ENCODE measurements around the gene PDZD2.
"Not testable (repeated sequence)": the region's sequence is repeated elsewhere in the genome, so short reads cannot be mapped to it uniquely, and the experiment has no call there.

Gene PDZD2

DNA sequence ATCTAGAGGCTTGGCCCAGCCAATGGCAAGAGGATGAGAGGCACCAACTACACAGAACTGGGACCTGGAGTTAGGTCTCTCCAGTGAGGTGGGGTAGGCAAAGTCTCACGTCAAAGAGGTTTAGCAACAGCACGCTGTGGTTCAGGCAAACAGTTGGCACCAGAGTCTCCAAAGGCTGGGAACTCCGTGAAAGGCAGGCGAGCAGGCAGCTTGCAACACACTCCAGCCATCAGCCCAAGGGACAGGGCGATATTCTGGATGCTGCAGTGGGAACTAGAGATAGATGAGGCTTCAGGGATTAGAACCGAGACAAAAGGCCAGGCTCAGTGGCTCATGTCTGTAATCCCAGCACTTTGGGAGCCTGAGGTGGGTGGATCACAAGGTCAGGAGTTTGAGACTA is 129.1 kb downstream of the PDZD2 start:
- Histone ChIP-seq H3K27me3 (ENCODE audit: insufficient read depth, low read length) (peaks cover 73% of the 10 kb centered on the region), H3K79me2 (ENCODE audit: control insufficient read depth, insufficient read depth, low read length, unreplicated experiment) (no peaks in the 10 kb centered on the region)

DNA sequence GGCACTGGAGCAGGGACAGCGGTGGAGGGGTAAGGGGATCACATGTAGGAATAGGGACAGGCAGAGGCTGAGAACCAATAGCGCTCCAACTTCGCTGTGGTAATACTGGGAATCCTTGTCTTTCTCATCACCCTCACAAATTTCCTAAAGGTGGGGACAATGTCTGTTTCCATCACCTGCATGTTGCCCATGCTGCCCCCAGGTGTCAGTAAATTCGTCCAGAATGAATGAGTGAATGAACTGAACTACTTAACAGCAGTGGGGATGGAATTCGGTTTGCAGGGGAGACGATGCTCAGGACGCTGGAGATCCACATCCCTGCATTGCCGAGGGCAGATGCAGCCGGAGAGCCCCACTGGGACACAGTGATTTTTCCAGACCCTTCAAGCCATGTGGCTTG is 129.9 kb downstream of the PDZD2 start:
- Histone ChIP-seq H3K27ac (ENCODE audit: low read depth, low read length) (no peak overlapping the region), H3K4me1 (ENCODE audit: control insufficient read depth, insufficient read depth, low read length, unreplicated experiment) (no peaks in the 10 kb centered on the region), H3K4me3 (ENCODE audit: low read depth, low read length) (no peak overlapping the region), H3K36me3 (ENCODE audit: insufficient read depth, low read length) (no peaks in the 10 kb centered on the region), H3K79me2 (ENCODE audit: control insufficient read depth, insufficient read depth, low read length, unreplicated experiment) (no peaks in the 10 kb centered on the region), H3K27me3 (ENCODE audit: insufficient read depth, low read length) (peaks cover 72% of the 10 kb centered on the region), H2AFZ (ENCODE audit: low read length, unreplicated experiment) (no peak overlapping the region)

More for the DNA sequence above, 129.1 kb downstream of the PDZD2 start:
- Histone ChIP-seq H3K4me3 (ENCODE audit: low read depth, low read length) (no peak overlapping the region), H3K4me1 (ENCODE audit: control insufficient read depth, insufficient read depth, low read length, unreplicated experiment) (no peaks in the 10 kb centered on the region), H3K36me3 (ENCODE audit: insufficient read depth, low read length) (no peaks in the 10 kb centered on the region), H2AFZ (ENCODE audit: low read length, unreplicated experiment) (no peak overlapping the region), H3K27ac (ENCODE audit: low read depth, low read length) (no peak overlapping the region)

DNA sequence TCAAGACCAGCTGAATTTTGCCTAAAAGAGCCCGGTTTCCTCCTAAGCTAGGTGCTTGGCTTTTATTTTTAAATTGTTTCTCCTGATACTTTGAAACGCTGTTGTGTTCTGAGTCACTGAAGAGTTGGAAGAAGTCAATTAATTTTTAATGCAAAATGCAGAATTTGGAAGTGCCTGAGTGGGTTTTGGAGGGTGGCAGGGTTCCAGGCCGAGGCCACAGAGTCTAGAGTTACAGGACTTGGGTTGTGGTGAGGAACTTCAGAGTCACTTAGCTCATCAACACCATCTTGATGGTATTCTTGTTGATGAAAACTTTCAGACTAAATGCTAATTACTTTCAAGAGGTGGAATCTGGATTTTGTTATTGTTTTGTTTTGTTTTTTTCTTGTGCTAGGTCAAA is 130.6 kb downstream of the PDZD2 start:
- Histone ChIP-seq H2AFZ (ENCODE audit: low read length, unreplicated experiment) (no peak overlapping the region), H3K27ac (ENCODE audit: low read depth, low read length) (no peak overlapping the region)

DNA sequence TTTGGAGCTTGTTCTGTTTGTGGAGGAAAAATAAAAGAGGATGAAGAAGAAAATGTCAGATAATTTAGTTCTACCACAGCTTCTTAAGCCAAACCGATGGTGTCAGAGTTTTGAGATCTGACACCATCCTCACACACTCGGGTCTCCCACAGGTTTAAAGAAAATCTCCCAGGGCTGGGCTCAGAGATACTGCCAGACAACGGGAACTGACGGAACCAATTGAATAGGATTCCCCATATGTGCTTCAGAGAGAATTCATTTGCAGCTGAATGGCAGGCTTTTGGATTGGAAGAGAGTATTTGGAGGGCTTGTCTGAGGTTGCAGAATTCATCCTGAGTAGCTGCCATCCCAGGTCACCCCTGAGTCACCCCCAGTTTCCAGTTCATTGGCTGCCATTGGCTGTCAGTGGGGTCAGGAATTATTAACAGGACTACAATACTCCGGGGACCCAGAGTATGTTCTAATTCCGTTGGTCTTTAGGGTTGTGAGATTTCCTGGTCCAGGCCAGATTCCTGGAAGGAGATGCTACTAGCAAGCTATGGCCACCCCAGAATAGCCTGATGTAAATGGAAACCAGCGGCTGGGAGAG is 131.3 kb downstream of the PDZD2 start:
- Histone ChIP-seq H3K36me3 (ENCODE audit: insufficient read depth, low read length) (no peaks in the 10 kb centered on the region), H3K27me3 (ENCODE audit: insufficient read depth, low read length) (peaks cover 73% of the 10 kb centered on the region), H3K79me2 (ENCODE audit: control insufficient read depth, insufficient read depth, low read length, unreplicated experiment) (no peaks in the 10 kb centered on the region), H3K4me1 (ENCODE audit: control insufficient read depth, insufficient read depth, low read length, unreplicated experiment) (no peaks in the 10 kb centered on the region), H3K4me3 (ENCODE audit: low read depth, low read length) (no peak overlapping the region), H3K27ac (ENCODE audit: low read depth, low read length) (no peak overlapping the region), H2AFZ (ENCODE audit: low read length, unreplicated experiment) (no peak overlapping the region)

More for the DNA sequence above, 130.6 kb downstream of the PDZD2 start:
- Histone ChIP-seq H3K79me2 (ENCODE audit: control insufficient read depth, insufficient read depth, low read length, unreplicated experiment) (no peaks in the 10 kb centered on the region), H3K27me3 (ENCODE audit: insufficient read depth, low read length) (peaks cover 73% of the 10 kb centered on the region), H3K4me3 (ENCODE audit: low read depth, low read length) (no peak overlapping the region), H3K36me3 (ENCODE audit: insufficient read depth, low read length) (no peaks in the 10 kb centered on the region), H3K4me1 (ENCODE audit: control insufficient read depth, insufficient read depth, low read length, unreplicated experiment) (no peaks in the 10 kb centered on the region)

DNA sequence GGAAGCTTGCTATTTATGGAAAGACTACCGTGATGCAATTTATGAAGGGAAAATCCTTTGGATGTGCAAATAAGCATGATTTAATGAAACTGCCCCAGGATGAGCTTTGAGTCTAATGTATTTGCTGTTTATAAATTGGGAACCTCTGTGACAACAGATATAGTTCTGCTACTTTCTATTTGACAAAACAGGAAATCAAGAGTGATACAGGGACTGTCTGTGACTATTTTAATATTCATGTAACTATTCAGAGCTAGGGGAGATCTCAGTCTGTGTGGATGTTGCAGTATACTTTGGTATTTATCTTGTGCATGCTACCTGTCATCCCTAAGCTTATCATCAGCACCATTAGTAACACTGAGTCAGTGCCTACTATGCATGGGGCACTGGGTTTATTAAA is 132.1 kb downstream of the PDZD2 start:
- no peaks in the 10 kb centered on the region for H3K36me3 ChIP-seq (ENCODE audit: insufficient read depth, low read length)
- H3K27ac ChIP-seq (ENCODE audit: low read depth, low read length): no peak overlapping the region
- H3K27me3 ChIP-seq (ENCODE audit: insufficient read depth, low read length): peaks cover 72% of the 10 kb centered on the region
- no peaks in the 10 kb centered on the region for H3K79me2 ChIP-seq (ENCODE audit: control insufficient read depth, insufficient read depth, low read length, unreplicated experiment)
- no peaks in the 10 kb centered on the region for H3K4me1 ChIP-seq (ENCODE audit: control insufficient read depth, insufficient read depth, low read length, unreplicated experiment)
- no peak overlapping the region for H3K4me3 ChIP-seq (ENCODE audit: low read depth, low read length)
- no peak overlapping the region for H2AFZ ChIP-seq (ENCODE audit: low read length, unreplicated experiment)

DNA sequence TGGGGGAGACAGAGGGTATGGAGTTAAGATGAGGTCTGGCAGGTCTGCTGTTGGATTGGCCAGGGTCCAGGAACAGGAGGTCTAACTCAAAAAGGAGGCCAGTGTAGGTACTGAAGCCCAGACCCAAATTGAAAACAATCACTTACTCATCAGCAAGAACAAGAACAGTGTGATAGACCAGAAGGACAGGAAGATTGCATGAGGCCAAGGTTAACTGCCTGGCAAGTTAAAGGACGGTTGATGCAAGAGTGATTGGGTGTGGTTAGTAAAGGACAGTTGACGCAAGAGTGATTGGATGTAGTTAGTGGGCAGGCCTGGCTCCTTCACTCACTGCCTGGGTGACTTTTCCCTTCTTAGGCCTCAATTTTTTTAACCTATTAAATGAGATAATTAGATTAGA is 132.6 kb downstream of the PDZD2 start:
- H3K27me3 ChIP-seq (ENCODE audit: insufficient read depth, low read length): peaks cover 72% of the 10 kb centered on the region
- H3K79me2 ChIP-seq (ENCODE audit: control insufficient read depth, insufficient read depth, low read length, unreplicated experiment): no peaks in the 10 kb centered on the region
- no peaks in the 10 kb centered on the region for H3K36me3 ChIP-seq (ENCODE audit: insufficient read depth, low read length)
- H3K27ac ChIP-seq (ENCODE audit: low read depth, low read length): no peak overlapping the region
- H3K4me1 ChIP-seq (ENCODE audit: control insufficient read depth, insufficient read depth, low read length, unreplicated experiment): no peaks in the 10 kb centered on the region
- H2AFZ ChIP-seq (ENCODE audit: low read length, unreplicated experiment): no peak overlapping the region
- H3K4me3 ChIP-seq (ENCODE audit: low read depth, low read length): no peak overlapping the region

DNA sequence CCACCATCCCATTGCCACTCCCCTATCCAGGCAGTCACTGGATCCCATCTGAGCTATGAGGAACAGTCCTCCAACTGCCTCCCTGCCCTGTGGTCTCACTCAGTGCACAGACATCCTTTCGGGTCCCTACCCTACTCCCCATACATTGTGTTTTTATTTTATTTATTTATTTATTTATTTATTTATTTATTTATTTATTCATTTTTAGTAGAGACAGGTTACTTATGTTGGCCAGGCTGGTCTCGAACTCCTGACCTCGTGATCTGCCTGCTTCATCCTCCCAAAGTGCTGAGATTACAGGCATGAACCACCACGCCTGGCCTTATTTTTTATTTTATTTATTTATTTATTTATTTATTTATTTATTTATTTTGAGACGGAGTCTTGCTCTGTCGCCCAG is 137.4 kb downstream of the PDZD2 start:
- not testable (repeated sequence) for H3K4me1 ChIP-seq (ENCODE audit: control insufficient read depth, insufficient read depth, low read length, unreplicated experiment); H3K27ac ChIP-seq (ENCODE audit: low read depth, low read length); H3K4me3 ChIP-seq (ENCODE audit: low read depth, low read length); H3K79me2 ChIP-seq (ENCODE audit: control insufficient read depth, insufficient read depth, low read length, unreplicated experiment); H2AFZ ChIP-seq (ENCODE audit: low read length, unreplicated experiment); H3K36me3 ChIP-seq (ENCODE audit: insufficient read depth, low read length)
- H3K27me3 ChIP-seq (ENCODE audit: insufficient read depth, low read length): peaks cover 39% of the 10 kb centered on the region

DNA sequence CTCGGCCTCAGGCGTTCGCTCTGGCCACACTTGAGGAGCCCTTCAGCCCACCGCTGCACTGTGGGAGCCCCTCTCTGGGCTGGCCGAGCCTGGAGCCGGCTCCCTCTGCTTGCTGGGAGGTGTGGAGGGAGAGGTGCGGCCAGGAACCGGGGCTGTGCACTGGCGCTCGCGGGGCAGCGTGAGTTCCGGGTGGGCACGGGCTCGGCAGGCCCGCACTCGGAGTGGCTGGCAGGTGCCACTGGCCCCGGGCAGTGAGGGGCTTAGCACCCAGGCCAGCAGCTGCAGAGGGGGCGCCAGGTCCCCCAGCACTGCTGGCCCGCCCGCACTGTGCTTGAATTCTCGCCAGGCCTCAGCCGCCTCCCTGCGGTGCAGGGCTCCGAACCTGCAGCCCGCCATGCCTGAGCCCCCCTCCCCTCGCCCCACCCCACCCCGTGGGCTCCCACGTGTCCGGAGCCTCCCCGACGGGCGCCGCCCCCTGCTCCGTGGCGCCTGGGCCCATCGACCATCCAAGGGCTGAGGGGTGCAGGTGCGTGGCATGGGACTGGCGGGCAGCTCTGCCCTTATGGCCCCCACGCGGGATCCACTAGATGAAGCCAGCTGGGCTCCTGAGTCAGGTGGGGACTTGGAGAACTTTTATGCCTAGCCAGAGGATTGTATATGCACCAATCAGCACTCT is 138.2 kb downstream of the PDZD2 start:
- no peak overlapping the region for H3K27ac ChIP-seq (ENCODE audit: low read depth, low read length)
- no peaks in the 10 kb centered on the region for H3K4me1 ChIP-seq (ENCODE audit: control insufficient read depth, insufficient read depth, low read length, unreplicated experiment)
- peaks cover 35% of the 10 kb centered on the region for H3K27me3 ChIP-seq (ENCODE audit: insufficient read depth, low read length)
- H3K79me2 ChIP-seq (ENCODE audit: control insufficient read depth, insufficient read depth, low read length, unreplicated experiment): no peaks in the 10 kb centered on the region
- no peaks in the 10 kb centered on the region for H3K36me3 ChIP-seq (ENCODE audit: insufficient read depth, low read length)
- no peak overlapping the region for H2AFZ ChIP-seq (ENCODE audit: low read length, unreplicated experiment)
- no peak overlapping the region for H3K4me3 ChIP-seq (ENCODE audit: low read depth, low read length)

DNA sequence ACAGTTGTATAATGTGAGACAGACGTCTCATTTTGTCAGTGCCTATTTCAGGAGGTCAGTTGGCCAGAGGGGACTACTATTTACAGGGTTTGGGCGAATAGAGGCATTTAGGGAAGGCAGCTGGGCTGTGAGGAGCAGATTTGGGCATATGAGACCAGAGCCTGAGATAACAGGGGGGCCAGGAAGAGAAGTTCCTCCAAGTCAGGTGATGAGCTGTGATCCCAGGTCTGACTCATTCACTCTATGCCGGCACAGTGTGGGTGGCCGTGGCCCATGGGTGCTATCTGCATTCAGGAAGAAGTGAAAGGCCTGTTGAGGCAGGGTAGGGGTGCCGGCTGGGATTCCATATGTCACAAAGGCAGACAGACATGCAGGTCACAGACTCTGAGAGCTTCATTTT is 142.8 kb downstream of the PDZD2 start:
- Histone ChIP-seq H3K4me3 (ENCODE audit: low read depth, low read length) (no peak overlapping the region), H3K27me3 (ENCODE audit: insufficient read depth, low read length) (peaks cover 11% of the 10 kb centered on the region; the same call in 1 of the 2 replicates), H3K79me2 (ENCODE audit: control insufficient read depth, insufficient read depth, low read length, unreplicated experiment) (no peaks in the 10 kb centered on the region), H3K36me3 (ENCODE audit: insufficient read depth, low read length) (no peaks in the 10 kb centered on the region), H3K4me1 (ENCODE audit: control insufficient read depth, insufficient read depth, low read length, unreplicated experiment) (no peaks in the 10 kb centered on the region), H2AFZ (ENCODE audit: low read length, unreplicated experiment) (no peak overlapping the region), H3K27ac (ENCODE audit: low read depth, low read length) (no peak overlapping the region)

DNA sequence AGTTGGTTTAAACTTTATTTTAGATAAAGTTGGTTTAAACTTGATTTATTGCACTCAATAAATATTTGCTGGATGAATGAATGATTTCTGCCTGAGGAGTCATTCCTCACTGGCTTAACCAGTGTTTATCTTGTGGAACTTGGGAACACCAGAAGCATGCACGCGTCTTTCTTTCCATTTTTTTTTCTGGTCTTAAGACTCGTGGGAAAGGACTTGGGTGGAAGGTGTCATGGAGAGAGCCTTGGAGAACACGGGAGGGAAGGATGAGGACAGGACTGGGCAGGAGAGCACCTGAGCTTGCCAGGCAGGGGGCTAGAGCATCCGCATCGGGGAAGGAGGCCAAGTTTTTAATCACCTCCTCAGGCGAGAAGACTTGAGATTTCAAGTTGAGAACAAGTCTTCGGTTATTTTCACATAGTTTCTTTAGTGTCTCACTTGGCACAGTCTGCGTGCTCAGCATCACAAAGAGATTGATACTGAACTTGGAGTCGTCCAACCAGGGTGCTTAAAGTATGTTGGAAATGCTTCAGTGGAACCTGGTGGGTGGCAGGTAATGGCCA is 144.2 kb downstream of the PDZD2 start:
- no peaks in the 10 kb centered on the region for H3K36me3 ChIP-seq (ENCODE audit: insufficient read depth, low read length)
- H2AFZ ChIP-seq (ENCODE audit: low read length, unreplicated experiment): no peak overlapping the region
- H3K4me1 ChIP-seq (ENCODE audit: control insufficient read depth, insufficient read depth, low read length, unreplicated experiment): no peaks in the 10 kb centered on the region
- no peak overlapping the region for H3K4me3 ChIP-seq (ENCODE audit: low read depth, low read length)
- H3K79me2 ChIP-seq (ENCODE audit: control insufficient read depth, insufficient read depth, low read length, unreplicated experiment): no peaks in the 10 kb centered on the region
- H3K27me3 ChIP-seq (ENCODE audit: insufficient read depth, low read length): peaks cover 11% of the 10 kb centered on the region; the same call in 1 of the 2 replicates
- H3K27ac ChIP-seq (ENCODE audit: low read depth, low read length): no peak overlapping the region

DNA sequence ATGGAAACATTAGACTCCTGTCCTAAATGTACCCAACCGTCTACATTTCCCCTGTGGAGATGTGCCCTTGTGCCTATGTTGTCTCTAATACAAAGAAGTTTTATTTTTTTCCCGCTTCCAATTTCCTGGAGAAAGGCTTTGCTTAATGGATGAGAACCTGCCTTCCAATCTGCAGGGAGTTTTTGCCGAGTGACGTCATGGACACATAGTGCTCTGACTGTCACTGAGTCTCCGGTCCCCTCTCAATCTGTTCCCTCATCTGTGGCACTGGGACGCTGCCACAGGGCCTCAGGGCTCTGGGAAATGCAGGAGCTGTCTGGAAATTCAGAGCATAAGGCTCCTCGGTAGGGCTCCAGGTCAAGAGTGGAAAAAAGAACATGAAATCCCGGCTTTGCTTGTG is 144.8 kb downstream of the PDZD2 start:
- Histone ChIP-seq H3K4me1 (ENCODE audit: control insufficient read depth, insufficient read depth, low read length, unreplicated experiment) (no peaks in the 10 kb centered on the region), H3K4me3 (ENCODE audit: low read depth, low read length) (no peak overlapping the region), H3K79me2 (ENCODE audit: control insufficient read depth, insufficient read depth, low read length, unreplicated experiment) (no peaks in the 10 kb centered on the region), H3K36me3 (ENCODE audit: insufficient read depth, low read length) (no peaks in the 10 kb centered on the region), H3K27me3 (ENCODE audit: insufficient read depth, low read length) (peaks cover 11% of the 10 kb centered on the region; the same call in 1 of the 2 replicates), H3K27ac (ENCODE audit: low read depth, low read length) (no peak overlapping the region), H2AFZ (ENCODE audit: low read length, unreplicated experiment) (no peak overlapping the region)

All from ACC112 (cell line).